HUDEP-2 (cell line): Measurements from ENCODE around the gene ZNF273.
"Not testable (repeated sequence)": the region's sequence is repeated elsewhere in the genome, so short reads cannot be mapped to it uniquely, and the experiment has no call there.

ENCODE experiments used
- DNase-seq, 76 experiments: peaks; one replicate each; lab custom pipeline; 2025; ENCODE audit not compliant: unreplicated experiment in 76 of 76; lab: John Stamatoyannopoulos, UW

The ZNF273 gene

DNA sequence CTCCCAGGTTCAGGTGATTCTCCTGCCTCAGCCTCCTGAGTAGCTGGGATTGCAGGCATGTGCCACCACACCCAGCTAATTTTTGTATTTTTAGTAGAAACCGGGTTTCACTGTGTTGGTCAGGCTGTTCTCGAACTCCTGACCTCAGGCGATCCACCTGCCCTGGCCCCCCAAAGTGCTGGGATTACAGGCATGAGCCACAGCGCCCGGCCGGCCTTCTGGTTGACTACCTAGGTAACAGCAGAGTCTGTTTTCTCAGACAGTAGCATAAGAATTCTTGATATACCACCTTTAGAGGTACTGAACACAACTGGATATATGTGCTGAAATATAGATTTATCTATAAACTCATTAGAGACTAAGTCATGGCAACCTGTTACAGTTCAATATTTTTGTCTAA is 36.9 kb downstream of the ZNF273 start:
- not testable (repeated sequence) for DNase-seq

DNA sequence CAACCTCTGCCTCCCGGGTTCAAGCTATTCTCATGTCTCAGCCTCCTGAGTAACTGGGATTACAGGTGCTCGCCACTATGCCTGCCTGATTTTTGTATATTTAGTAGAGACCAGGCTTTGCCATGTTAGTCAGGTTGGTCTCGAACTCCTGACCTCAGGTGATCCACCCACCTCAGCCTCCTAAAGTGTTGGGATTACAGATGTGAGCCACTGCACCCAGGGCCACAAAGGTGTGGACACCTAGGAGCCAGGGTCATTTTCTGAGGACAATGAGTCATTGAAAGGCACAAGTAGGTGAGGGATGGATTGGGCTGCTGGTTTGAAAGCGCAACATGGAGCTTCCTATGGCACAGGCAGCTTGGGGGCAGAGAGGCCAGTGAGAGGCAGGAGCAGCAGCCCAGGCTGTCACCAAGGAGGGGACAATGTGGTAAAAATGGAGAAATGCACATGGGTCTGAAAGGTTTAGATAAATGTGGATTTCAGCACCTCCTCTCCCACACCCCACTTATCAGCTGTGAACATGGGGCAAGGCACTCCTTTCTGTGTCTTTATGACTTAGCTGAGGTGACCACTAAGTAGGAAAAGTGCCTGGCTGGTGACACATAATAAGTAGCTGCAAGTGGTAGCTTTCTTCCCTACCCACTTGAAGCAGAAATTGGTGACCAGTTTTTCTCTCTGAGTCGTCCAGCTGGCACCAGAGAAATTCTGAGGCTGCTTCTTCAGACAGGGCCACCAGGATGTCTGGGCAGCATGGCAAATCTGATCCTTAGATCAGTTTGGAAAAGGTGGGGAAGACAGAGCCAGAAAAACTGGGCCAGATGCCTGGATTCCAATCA is 41.8 kb downstream of the ZNF273 start:
- DNase-seq: peak in 73 of 76 experiments; percentile 4 to 88 (median 55)

DNA sequence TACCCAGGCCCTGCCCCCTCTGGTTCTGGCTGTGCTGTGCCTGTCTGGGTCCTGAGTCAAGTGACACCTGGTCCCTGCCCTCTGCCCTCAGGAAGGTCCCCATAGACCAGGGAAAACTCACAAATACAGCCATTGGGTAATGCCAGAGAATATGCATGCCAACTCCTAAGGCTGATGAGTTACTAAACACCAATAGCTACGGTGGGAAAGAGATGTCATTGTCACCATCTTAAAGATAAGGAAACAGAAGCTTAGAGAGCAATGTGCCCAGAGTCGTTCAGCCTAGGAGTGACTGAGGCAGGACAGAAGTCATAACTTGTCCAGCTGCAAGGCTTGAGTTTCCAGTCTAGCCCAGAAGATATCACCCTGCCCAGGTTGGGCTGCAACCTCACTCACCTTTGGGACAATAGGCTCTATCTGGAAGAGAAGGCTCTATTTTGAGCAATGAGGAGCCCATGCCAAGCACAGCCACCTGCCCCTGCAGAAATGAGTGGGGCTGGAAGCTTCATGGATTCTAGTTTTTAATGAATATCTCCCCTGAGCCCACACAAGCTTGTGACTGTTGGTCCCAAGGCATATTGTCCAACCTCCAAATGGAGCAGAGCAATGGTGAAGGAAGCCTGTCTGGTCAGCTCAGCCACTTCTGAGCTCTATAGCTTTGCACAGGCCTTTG is 42.6 kb downstream of the ZNF273 start:
- DNase-seq: peak in 9 of 76 experiments; percentile 3 to 54 (median 32)

DNA sequence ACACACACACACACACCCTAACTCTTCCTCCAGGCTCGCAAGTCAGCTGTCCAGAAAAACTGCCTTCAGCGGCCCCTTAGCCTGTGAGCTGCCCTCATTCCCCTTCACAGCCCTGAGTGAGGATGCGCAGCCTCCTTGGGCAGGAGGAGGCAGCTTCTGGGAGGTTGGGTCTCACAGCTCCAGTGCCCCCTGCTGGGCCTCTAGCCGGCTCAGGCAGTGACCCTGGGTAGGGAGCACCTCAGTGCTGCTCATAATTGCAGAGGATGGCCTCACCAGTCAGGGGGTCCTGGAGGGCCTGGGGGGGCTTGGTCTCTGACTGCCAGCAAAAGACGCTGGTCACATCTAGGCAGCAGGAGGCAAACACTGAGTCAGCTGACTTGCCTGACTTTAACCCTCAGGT is 43.7 kb downstream of the ZNF273 start:
- DNase-seq: no peak

- DNase-seq: no peak
Measured at GRCh38 chr7:64947252-64948000, 44.4 kb downstream of the ZNF273 start.

- not testable (repeated sequence) for DNase-seq
Measured at GRCh38 chr7:64948774-64949173, 45.7 kb downstream of the ZNF273 start.

- DNase-seq: not testable (repeated sequence)
Measured at GRCh38 chr7:64950673-64951072, 47.6 kb downstream of the ZNF273 start.

DNA sequence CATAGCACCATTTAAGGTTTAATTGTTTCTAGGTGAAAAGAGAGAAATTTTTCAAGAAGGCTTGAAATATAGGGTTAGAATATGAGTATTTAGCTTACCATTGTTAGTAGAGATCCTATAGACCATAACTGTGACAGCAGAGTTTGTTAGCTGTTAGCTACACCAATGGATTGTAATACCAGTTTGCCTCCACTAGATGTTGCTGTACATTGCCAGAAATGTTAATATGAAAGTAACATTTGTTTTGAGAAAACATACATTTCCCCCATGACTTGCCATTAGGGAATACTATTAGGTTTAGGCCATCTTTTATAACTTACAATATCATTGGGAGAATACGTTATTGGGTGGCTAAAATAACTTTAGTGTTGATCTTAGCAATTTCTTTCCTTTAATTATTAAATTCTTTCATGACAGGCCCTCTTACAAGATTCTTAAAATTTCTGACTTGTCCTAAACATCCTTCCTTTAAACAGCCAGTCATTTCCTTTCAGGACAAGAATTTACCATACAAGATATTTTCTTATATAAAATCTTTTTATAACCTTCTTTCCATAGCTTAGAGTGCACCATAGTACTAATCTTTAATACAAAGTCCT is 48.3 kb downstream of the ZNF273 start:
- peak in 26 of 76 experiments; percentile 1 to 49 (median 24) for DNase-seq

DNA sequence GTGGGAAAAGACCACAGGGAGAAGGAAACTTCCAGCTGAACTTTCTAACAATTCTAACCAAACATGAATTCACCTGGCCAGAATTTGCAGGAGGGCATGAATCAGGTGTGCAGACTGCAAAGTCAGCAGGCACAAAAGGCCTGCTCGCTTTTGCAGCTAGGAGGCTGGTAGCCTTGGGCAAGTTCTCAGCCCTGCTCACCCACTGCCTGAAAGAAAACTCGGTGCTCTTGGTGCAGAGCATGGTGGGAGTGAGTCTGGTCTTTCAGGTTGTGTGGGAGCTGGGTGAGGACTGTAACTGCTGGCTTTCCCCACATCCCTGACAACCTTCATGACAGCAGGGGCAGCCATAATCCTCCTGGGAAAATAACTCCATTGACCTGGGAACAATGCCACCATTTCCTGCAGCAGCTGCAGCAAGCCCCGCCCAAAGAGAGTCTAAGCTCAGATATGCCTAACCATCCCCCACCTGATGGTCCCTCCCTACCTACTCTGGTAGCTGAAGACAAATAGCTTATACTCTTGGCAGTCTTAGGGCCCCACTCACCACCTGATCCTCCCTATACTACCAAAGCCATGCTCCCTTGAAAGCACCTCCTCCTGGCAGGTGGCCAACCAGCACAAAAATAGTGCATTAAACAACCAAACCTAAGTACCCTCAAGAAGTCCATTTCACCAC is 56.1 kb downstream of the ZNF273 start:
- no peak for DNase-seq

GRCh38 chr7:64965594-64965993 is 62.5 kb downstream of the ZNF273 start:
- no peak for DNase-seq

- no peak for DNase-seq
Measured at GRCh38 chr7:64978497-64979203, 75.6 kb downstream of the ZNF273 start.
